ENCODE measurements around the gene DEFB123.

The DEFB123 gene

GRCh38 chr20:31488115-31488514, 47.7 kb downstream of the DEFB123 start:
- no peak for TF ChIP-seq CTCF (conservative IDR thresholded peaks at IDR 0.05; ENCODE audit: low read depth, low read length)
- no peak for DNase-seq (ENCODE audit: low read depth)
- H3K4me3 ChIP-seq (ENCODE audit: low read length) = no peak overlapping the region

- TF ChIP-seq CTCF (conservative IDR thresholded peaks at IDR 0.05; ENCODE audit: low read depth, low read length) = no peak
- no peak overlapping the region for H3K4me3 ChIP-seq (ENCODE audit: low read length)
- no peak for DNase-seq (ENCODE audit: low read depth)
These were observed 48.7 kb downstream of the DEFB123 start for GRCh38 chr20:31489152-31489551.

GRCh38 chr20:31490752-31491151, 50.3 kb downstream of the DEFB123 start:
- DNase-seq (ENCODE audit: low read depth) = no peak
- no peak for TF ChIP-seq CTCF (conservative IDR thresholded peaks at IDR 0.05; ENCODE audit: low read depth, low read length)
- H3K4me3 ChIP-seq (ENCODE audit: low read length) = no peak overlapping the region

GRCh38 chr20:31494131-31494530, 53.7 kb downstream of the DEFB123 start:
- TF ChIP-seq CTCF (conservative IDR thresholded peaks at IDR 0.05; ENCODE audit: low read depth, low read length) = peak; percentile 50
- H3K4me3 ChIP-seq (ENCODE audit: low read length) = no peak overlapping the region
- no peak for DNase-seq (ENCODE audit: low read depth)

- H3K4me3 ChIP-seq (ENCODE audit: low read length) = no peak overlapping the region
- TF ChIP-seq CTCF (conservative IDR thresholded peaks at IDR 0.05; ENCODE audit: low read depth, low read length) = no peak
- DNase-seq (ENCODE audit: low read depth) = no peak
These were observed 56.4 kb downstream of the DEFB123 start for GRCh38 chr20:31496761-31497295.

- no peak overlapping the region for H3K4me3 ChIP-seq (ENCODE audit: low read length)
- TF ChIP-seq CTCF (conservative IDR thresholded peaks at IDR 0.05; ENCODE audit: low read depth, low read length) = no peak
- DNase-seq (ENCODE audit: low read depth) = no peak
These were observed 57.6 kb downstream of the DEFB123 start for GRCh38 chr20:31497838-31498540.

All from retinal pigment epithelial cell (primary cell).